ENCODE data around the gene LDAF1.
A peak's percentile ranks its signal among the peaks of the same experiment; 100 is the strongest.
"Not testable (repeated sequence)": the region's sequence is repeated elsewhere in the genome, so short reads cannot be mapped to it uniquely, and the experiment has no call there.

LDAF1 gene

DNA sequence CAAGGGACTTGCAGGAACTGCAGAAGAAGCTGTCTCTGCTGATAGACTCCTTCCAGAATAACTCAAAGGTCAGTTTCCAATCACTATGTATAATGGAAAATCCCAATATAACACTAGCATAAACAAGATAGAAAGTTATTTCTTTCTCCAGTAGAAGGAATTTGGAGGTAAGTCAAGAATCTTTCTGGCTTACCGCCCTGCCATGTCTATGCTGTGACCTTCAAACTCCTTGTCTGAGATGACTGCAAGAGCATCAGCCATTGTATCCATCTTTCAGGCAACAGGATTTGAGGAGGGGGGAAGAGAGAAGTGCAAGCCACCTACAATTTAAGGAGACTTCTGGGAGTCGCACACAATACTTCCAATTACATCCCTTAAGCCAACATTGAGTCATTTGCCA lies 2.7 kb downstream of the LDAF1 start:
- no peak for DNase-seq (ENCODE audit: low spot score)
- no peak for FAIRE-seq

DNA sequence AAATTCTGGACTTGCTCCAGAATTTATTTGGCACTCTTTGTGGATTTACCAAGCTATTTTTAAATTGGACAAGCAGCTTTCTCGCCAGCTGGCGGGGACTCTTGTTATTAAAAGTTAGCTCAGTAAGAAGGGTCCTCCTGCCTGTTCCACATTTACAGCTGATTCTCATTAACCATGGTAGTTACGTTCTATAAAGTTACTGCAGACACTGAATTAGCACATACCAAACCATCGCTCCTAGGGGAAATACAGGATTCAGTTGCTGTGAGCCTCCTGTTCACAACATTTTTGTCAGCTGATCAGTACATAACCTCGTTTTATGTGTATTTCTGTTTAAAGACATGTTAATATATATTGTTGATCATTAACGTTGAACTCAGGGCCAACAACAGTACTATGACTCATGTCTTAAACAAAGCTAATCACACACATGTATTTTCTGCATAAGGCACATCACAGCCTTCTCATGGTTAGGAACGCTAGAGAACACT lies 4.2 kb downstream of the LDAF1 start:
- FAIRE-seq (no peak), DNase-seq (ENCODE audit: low spot score) (no peak)

DNA sequence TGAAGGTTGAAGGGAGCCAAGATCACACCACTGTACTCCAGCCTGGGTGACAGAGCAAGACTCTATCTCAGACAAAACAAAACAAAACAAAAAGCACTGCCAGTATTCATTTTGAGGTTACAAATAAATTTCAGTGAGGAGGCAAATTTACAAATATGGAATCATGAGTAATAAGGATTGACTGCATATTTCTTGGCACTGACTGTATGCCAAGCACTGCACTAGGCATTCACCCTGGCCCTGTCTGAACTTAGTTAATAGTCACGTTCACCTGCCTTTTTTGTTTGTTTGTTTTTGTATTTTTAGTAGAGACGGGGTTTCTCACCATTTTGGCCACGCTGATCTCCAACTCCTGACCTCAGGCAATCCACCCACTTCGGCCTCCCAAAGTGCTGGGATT lies 5.1 kb downstream of the LDAF1 start:
- DNase-seq (ENCODE audit: low spot score) (no peak), FAIRE-seq (no peak)

DNA sequence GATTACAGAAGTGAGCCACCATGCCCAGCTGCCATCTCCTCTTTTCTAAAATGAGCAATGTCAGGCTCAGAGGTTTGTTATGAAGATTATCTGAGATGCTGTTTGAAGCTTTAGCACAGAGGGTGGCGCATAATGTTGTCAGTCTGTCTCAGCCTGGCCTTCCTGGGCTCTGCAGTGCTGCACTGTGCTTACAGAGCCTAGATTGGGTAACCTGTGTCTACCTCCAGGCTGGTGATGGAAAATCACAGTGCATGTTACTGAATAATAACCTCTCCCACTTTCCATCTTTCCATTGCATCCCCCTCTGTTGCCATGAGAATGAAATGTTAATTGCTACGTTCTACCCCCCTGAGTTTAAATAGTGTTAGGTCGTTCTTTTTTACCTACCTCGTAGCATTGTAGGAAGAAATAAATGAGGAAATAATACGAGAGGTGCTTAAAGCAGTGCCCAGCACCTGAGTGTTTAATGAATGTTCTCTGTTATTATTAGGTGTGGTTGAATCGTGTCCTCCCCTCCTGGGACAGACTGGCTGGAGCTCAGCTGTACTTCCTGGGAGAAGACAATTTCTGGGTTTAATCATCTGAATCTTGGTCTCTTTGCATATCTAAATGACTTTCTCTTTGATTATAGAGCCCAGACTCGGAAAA lies 6.2 kb downstream of the LDAF1 start:
- FAIRE-seq (no peak), DNase-seq (ENCODE audit: low spot score) (no peak)

DNA sequence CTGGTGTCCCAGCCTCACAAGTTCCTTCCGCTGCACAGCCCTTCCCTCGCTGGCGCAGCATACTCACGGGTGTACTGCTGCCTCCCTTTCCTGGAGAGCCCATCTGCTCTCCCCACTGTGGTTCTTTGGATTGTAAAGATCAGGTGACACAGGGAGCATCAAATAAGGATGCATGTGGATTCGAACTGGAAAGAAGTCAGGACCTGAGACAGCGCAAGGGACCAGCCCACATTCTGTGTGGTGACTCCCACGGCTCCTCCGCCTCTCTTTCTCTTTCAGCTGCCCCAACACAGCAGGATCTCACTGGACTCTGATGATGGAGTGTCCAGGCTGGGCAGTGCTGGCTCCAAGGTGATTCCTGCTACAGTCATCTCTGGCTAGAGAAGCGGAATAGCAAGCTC lies 8.1 kb downstream of the LDAF1 start:
- FAIRE-seq = no peak
- peak; percentile 68 for DNase-seq (ENCODE audit: low spot score)

DNA sequence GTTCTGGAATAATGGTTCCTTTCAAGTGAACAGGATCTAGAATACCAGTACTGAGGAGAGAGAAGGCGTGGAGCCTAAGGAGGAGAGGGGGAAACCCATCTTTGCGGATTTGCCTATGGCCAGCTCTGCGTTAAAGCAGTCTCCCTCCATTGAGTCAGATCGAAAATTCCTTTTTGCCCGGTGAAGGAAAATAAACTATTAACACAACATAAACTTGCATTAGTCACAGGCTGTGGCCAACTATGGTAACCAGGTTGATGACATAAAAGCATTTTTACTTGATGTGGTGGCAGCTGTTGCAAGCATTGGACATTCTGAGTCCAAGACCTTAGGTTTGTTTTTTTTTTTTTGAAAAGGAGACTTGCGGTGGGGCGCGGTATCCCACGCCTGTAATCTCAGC lies 8.9 kb downstream of the LDAF1 start:
- peak; percentile 94 for FAIRE-seq
- peak; percentile 97 for DNase-seq (ENCODE audit: low spot score)

DNA sequence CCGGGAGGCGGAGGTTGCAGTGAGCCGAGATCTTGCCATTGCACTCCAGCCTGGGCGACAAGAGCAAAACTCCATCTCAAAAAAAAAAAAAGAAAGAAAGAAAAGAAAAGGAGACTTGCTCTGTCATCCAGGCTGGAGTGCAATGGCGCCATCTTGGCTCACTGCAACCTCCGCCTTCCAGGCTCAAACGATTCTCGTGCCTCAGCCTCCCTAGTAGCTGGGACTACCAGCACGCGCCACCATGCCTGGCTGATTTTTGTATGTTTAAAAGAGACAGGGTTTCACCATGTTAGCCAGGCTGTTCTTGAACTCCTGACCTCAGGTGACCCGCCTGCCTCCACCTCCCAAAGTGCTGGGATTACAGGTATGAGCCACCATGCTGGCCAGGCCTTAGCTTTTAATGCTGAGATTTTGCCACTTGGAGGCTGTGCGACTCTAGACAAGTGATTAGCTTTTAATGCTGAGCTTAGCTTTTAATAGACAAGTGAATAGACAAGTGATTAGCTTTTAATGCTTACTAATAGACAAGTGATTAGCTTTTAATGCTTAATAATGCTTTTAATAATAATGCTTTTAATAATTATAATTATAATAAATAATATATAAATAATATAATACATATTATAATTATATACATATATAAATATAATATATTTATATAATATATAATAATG lies 9.6 kb downstream of the LDAF1 start:
- no peak for DNase-seq (ENCODE audit: low spot score)
- no peak for FAIRE-seq

DNA sequence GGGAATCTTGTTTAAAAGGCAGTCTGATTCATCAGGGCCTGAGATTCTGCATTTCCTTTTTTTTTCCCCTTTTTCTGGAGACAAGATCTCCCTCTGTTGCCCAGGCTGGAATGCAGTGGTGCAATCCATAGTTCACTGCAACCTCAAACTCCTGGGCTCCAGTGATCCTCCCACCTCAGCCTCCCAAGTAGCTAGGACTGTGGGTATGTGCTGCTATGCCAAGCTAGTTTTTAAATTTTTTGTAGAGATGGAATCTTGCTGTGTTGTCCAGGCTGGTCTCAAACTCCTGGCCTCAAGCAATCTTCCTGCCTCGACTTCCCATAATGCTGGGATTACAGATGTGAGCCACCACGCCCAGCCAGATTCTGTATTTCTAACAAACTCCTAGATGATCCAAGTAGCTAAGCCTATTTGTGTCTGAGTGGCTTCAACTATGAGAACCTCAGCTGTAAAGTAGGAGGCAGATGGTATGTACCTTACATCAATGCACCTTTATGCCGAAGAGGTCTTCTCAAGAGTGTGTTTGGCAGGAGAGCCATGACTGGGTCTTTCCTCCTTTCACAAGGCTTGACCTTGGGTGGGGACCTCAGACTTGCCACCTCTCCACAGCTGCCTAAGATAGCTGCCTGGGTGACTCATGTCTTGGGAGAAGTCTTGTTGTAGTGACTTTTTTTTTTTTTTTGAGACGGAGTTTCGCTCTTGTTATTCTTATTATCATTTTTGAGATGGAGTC lies 10.9 kb downstream of the LDAF1 start:
- no peak for FAIRE-seq

DNA sequence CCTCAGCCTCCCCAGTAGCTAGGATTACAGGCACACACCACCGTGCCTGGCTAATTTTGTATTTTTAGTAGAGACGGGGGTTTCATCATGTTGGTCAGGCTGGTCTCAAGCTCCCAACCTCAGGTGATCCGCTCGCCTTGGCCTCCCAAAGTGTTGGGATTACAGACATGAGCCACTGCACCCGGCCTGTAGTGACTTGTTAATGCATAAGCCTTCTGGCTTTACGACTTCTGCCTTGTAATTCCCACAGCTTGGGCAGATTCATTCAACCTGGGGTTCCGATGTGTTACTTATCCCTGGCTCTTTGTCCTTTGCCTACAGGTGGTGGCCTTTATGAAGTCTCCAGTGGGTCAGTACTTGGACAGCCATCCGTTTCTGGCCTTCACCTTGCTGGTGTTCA lies 11.6 kb downstream of the LDAF1 start:
- not testable (repeated sequence) for DNase-seq (ENCODE audit: low spot score); FAIRE-seq

More for the DNA sequence above, 10.9 kb downstream of the LDAF1 start:
- no peak for DNase-seq (ENCODE audit: low spot score)

DNA sequence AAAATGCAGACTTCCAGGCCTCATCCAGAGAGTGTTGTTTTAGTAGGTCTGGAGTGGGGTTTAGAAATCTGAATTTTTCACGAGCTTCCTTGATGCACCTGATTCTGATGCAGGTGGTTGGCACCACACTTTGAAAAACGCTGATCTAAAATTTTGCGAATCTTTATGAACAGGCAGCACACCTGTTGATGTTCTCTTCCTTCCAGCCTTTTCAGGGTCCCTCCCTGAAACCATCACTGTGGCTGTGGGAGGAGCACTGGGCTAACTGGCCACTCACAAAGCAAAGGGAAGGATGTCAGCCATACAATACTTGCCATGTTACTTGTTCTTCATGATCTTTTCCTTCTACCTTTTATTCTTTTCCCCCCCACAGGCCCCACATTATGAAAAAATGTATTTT lies 14.2 kb downstream of the LDAF1 start:
- FAIRE-seq = no peak

DNA sequence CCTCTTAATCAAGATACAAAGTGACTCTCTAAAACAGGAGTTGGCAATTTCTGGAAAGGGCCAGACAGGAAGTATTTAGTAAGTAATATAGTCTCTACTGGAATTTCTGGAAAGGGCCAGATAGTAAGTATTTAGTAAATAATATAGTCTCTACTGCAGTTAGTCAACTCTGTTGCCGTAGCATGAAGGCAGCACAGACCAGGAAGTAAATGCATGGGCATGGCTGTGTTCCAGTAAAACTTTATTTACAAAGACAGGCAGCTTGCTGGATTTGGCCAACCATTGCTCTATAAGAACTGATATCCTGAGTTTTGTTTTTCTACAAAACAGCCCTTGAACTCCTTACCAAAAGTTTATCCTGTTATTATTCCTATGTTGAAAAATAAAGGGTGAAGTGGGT lies 16.9 kb downstream of the LDAF1 start:
- no peak for DNase-seq (ENCODE audit: low spot score)
- no peak for FAIRE-seq

More for the DNA sequence above, 14.2 kb downstream of the LDAF1 start:
- DNase-seq (ENCODE audit: low spot score) = no peak

DNA sequence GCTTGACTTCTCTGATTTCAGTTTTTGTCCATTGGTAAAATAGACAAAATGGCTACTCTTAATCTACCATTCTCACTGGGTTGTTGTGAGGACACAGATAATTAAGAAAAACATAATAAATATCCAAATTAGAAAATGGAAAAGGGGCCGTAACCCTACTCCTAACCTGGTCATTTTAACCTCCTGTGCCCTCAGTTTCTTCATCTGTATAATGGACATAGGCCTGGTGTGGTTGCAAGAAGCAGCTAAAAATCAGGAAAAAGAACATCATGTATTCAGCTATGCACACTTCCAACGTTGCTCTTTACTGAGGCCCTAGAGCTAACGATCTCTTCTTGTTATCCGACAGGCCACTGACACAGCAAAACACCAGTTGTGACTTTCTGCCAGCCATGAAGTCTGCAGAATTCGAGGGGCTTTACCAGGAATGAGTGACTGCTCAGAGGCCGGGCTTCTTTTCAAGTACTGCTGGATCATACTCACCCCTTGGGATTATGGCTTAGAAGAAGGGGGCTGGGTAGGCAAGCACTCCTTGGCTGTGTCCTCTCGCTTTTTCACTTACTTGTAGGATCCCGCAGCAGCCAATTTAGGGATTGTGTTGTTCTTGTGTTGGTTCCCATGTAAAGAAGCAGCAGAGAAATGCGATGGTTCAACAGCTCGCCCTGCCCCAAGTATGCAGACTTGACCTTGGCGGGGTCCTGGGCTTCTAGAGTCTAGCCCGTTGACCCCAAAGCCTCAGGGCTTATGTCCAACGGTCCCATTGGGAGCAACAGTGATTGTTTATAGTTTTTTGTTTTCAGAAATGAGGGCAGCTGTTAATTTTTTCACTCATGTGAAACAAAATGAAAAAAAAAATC lies 20.9 kb downstream of the LDAF1 start:
- no peak for FAIRE-seq
- no peak for DNase-seq (ENCODE audit: low spot score)

DNA sequence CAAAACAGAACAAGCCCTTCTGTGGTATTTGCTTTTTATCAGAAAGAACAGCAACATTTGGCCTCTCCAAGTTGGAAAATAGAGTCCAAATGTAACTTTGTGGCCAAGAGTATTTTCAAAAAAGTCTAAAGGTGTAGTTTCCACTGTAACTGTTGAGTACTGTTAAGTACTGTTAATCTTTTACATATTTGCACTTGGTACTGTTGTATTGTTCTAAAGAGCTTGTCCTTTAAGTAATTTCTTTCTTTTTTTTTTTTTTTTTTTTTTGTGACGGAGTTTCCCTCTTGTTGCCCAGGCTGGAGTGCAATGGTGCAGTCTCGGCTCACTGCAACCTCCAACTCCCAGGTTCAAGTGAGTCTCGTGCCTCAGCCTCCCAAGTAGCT lies 21.5 kb downstream of the LDAF1 start:
- FAIRE-seq (no peak), DNase-seq (ENCODE audit: low spot score) (no peak)

DNA sequence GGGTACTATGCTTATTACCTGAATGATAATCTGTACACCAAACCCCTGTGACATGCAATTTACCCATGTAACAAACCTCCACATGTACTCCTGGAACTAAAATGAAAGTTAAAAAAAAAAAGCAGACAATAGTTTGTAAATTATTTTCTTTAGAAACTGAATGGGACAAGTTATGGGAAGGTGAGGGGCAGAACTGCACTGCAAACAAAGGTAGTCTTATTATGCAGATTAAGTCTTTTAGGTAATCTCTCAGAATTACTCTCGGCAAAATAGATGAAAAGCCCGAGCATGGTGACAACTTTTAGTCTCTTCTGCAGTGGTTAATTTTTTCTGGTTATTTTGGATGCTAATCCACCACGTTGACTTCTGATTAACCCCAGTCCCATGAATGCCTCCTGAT lies 25.5 kb downstream of the LDAF1 start:
- no peak for FAIRE-seq
- DNase-seq (ENCODE audit: low spot score) = no peak

DNA sequence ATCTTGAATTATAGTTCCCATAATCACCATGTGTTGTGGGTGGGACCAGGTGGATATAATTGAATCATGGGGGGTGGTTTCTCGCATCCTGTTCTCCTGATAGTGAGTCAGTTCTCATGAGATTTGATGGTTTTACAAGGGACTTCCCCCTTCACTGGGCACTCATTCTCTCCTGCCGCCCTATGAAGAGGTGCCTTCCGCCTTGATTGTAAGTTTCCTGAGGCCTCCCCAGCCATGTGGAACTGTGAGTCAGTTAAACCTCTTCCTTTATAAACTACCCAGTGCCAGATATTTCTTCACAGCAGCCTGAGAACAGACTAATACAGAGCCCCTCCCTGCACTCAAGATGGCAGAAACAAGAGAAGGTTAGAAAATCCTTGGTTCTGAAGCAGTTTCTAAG lies 26.4 kb downstream of the LDAF1 start:
- no peak for FAIRE-seq
- DNase-seq (ENCODE audit: low spot score) = peak; percentile 20

DNA sequence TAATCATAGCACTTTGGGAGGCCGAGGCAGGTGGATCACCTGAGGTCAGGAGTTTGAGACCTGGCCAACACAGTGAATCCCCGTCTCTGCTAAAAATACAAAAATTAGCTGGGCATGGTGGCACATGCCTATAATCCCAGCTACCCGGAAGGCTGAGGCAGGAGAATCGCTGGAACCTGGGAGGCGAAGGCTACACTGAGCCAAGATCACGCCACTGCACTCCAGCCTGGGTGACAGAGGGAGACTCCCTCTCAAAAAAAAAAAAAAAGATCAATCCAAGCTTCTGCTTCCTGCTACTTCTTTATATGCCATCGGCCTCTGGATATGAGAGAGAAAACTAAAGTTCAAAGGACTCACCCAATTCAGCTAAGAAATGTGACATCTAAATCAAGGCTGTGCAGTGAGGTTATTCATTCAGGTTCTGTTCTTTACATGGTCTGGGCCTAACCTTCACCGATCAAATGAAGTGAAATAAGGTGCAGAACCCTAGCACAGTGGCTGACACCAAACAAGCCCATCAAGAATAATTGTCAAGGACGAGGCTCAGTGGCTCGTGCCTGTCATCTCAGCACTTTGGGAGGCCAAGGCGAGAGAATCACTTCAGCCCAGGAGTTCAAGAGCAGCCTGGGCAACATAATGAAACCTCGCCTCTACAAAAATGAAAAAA lies 27.3 kb downstream of the LDAF1 start:
- FAIRE-seq (no peak), DNase-seq (ENCODE audit: low spot score) (no peak)

DNA sequence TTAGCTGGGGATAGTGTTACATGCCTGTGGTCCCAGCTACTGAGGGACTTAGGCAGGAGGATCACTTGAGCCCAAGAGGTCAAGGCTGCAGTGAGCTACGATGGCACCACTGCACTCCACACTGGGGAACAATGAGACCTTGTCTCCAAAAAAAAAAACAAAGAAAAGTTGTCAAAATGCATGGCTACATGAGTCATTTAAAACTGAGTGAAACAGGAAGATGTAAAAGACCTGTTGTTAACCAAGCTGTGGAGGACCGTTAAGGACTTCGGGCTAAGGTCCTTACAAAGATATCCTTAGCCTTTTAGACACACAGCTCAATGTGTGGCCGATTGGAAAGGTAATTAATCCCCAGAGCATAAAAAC lies 27.8 kb downstream of the LDAF1 start:
- DNase-seq (ENCODE audit: low spot score) (no peak), FAIRE-seq (no peak)

DNA sequence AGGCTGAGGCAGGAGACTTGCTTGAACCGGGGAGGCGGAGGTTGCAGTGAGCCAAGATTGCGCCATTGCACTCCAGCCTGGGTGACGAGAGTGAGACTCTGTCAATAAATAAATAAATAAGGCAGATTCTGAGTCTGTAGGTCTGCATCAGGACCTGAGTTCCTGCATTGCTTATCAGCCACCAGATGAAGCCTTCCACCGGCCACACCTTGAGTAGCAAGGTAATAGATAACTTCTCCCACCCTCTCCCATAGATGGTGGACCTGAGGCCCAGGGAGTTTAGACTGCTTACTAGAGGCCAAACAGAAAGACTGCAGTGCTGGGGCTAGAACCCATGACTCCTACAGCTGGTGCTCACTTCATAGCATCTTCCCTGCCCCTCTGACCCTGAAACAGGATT lies 30.8 kb downstream of the LDAF1 start:
- FAIRE-seq = no peak

DNA sequence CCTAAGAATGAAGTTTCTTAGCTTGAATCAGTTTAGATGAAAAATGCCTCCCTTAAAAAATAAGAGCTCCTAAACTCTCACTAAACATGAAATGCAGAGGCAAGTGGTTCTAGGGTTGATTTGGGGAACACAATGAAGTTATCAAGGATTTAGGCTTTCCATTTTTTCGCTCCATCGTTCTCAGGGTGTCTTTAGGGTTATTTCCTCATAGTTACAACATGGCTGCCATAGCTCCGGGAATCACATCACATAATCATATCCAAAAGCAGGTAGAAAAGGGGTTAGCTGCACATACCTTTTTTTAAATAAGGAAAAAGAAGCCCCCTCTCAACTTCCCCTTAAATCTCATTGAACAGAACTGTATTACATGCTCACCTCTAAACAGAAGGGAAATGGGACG lies 31.5 kb downstream of the LDAF1 start:
- FAIRE-seq (no peak), DNase-seq (ENCODE audit: low spot score) (no peak)

More for the DNA sequence above, 30.8 kb downstream of the LDAF1 start:
- no peak for DNase-seq (ENCODE audit: low spot score)

DNA sequence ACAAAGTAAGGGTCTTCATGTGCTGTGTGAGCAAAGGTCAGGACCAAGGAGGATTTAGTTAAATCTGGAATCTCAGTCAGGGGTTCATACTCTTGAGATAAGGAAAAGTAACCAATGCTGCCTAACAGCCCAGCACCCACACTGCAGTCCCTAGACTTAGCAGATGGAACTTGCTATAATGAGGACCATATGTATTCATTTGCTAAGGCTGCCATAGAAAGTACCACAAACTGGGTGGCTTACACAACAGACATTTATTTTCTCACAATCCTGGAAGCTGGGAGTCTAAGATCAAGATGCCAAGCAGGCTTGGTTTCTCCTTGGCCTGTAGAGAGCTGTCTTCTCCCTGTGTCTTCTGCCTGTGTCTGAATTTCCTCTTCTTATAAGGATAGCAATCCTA lies 32.1 kb downstream of the LDAF1 start:
- DNase-seq (ENCODE audit: low spot score) (no peak), FAIRE-seq (no peak)

DNA sequence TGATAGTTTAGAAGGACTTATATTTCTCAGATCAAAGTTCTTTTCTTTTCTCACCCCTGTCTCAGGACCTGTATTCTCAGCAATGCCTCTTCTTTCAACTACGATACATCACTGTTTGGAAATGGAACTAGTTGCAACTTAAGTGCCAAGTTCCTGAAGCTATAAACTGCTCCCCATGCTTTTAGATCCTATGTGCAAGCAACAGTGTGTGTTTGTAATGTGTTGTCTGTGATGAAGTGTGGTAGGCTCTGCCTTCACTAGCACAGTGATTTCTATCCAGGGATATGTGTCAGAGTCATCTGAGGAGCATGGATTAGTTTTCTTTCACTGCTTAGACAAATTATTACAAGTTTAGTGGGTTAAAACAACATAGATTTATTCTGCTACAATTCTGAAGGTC lies 34.5 kb downstream of the LDAF1 start:
- FAIRE-seq = no peak

More for the DNA sequence above, 34.5 kb downstream of the LDAF1 start:
- DNase-seq (ENCODE audit: low spot score) = no peak

Data from RCC 7860 (cell line).